Choroid plexus epithelial cell (primary cell): ENCODE measurements around the gene IZUMO2.
"Not testable (repeated sequence)": the region's sequence is repeated elsewhere in the genome, so short reads cannot be mapped to it uniquely, and the experiment has no call there.

ENCODE experiments used
- DNase-seq: peaks from one replicate; pipeline ENCODE4 v3.0.0-alpha.2; 2010; ENCODE audit warnings: low read depth
- H3K4me3 ChIP-seq: 2 replicates; pipeline ENCODE4 v1.5.1; 2011; ENCODE audit warnings: low read depth, mild to moderate bottlenecking, control low read depth, low read length, moderate library complexity
- TF ChIP-seq, protein P1 (sequence below): conservative IDR thresholded peaks from 2 replicates; pipeline ENCODE4 v1.5.1; 2011; ENCODE audit warnings: low read depth, mild to moderate bottlenecking, control low read depth, inconsistent platforms, low read length, moderate library complexity

The IZUMO2 gene

DNA sequence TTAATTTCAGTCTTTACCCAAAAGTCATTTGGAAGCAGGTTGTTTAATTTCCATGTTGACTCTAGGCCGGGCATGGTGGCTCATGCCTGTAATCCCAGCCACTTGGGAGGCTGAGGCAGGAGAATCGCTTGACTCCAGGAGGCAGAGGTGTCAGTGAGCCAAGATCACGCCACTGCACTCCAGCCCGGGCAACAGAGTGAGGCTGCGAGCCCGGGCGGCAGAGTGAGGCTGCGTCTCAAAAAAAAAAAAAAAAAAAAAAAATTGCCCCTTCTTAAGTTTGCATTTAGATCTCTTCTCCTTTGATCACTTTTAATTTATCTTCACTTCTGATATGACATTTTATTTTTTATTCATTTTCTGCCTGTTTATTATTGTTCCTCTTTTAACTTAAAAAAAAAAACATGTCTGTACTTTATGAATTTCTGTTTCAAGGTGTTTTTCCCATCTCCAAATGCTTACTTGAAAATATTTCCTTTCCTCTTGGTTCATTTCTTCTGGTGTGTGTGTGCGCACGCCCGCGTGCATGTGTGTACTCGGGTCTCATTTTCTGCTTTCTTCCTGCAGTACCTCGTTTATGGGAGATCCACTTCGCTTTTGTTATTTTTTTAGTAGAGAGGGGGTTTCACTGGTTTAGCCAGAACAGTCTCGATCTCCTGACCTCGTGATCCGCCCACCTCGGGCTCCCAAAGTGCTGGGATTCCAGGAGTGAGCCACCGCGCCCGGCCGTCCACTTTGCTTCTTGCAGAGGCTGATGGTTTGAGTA is 26.3 kb downstream of the IZUMO2 start:
- H3K4me3 ChIP-seq, DNase-seq: not testable (repeated sequence)
- TF ChIP-seq, protein P1, sequence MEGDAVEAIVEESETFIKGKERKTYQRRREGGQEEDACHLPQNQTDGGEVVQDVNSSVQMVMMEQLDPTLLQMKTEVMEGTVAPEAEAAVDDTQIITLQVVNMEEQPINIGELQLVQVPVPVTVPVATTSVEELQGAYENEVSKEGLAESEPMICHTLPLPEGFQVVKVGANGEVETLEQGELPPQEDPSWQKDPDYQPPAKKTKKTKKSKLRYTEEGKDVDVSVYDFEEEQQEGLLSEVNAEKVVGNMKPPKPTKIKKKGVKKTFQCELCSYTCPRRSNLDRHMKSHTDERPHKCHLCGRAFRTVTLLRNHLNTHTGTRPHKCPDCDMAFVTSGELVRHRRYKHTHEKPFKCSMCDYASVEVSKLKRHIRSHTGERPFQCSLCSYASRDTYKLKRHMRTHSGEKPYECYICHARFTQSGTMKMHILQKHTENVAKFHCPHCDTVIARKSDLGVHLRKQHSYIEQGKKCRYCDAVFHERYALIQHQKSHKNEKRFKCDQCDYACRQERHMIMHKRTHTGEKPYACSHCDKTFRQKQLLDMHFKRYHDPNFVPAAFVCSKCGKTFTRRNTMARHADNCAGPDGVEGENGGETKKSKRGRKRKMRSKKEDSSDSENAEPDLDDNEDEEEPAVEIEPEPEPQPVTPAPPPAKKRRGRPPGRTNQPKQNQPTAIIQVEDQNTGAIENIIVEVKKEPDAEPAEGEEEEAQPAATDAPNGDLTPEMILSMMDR = peak; percentile 1

DNA sequence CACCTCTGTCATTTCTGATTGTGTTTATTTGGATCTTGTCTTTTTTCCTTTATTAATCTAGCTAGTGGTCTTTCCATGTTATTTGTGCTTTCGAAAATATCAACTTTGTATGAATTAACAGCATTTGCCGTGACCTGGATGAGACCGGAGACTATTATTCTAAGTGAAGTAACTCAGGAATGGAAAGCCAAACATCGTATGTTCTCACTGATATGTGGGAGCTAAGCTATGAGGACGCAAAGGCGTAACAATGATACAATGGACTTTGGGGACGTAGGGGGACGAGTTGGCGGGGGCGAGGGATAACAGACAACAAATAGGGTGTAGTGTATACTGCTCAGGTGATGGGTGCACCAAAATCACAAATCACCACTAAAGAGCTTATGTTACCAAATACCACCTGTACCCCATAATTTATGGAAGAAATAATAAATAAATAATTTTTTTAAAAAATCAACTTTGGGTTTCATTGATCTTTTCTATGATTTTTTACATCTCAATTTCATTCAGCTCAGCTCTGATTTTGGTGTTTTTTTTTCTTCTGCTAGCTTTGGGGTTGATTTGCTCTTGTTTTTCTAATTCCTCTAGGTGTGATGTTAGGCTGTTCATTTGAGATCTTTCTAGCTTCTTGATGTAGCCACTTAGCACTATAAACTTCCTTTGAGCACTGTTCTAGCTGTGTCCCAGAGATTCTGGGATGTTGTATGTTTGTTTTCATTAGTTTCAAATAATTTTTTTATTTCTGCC is 27.1 kb downstream of the IZUMO2 start:
- DNase-seq, H3K4me3 ChIP-seq: not testable (repeated sequence)

DNA sequence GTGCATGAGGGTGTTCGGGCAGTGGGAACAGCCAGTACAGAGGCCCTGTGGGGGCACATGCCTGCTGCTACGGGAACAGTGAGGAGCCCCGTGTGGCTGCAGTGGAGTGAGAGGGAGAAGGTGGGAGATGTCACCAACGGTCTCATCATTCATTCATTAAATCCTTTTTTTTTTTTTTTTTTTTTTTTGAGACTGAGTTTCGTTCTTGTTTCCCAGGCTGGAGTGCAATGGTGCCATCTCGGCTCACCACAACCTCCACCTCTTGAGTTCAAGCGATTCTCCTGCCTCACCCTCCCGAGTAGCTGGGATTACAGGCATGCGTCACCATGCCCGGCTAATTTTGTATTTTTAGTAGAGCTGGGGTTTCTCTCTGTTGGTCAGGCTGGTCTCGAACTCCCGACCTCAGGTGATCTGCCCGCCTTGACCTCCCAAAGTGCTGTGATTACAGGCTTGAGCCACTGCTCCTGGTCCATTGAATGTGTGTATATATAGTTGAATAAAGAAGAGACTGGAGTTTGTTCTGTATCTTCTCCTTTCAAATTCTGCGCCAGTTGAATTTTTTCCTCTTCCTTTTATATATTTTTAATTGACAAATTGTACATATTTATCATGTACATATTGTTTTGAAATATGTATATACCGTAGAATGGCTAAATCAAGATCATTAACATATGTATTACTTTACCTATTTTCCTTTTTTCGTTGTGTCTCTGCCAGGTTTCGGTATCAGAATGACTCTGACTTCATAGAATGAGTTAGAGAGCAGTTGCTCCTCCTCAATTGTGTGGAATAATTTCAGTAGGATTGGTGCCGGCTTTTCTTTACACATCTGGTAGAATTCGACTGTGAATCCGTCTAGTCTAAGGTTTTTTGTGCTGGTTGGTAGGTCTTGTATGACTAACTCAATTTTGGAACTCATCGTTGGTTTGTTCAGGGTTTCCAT is 28.0 kb downstream of the IZUMO2 start:
- H3K4me3 ChIP-seq, DNase-seq: not testable (repeated sequence)

DNA sequence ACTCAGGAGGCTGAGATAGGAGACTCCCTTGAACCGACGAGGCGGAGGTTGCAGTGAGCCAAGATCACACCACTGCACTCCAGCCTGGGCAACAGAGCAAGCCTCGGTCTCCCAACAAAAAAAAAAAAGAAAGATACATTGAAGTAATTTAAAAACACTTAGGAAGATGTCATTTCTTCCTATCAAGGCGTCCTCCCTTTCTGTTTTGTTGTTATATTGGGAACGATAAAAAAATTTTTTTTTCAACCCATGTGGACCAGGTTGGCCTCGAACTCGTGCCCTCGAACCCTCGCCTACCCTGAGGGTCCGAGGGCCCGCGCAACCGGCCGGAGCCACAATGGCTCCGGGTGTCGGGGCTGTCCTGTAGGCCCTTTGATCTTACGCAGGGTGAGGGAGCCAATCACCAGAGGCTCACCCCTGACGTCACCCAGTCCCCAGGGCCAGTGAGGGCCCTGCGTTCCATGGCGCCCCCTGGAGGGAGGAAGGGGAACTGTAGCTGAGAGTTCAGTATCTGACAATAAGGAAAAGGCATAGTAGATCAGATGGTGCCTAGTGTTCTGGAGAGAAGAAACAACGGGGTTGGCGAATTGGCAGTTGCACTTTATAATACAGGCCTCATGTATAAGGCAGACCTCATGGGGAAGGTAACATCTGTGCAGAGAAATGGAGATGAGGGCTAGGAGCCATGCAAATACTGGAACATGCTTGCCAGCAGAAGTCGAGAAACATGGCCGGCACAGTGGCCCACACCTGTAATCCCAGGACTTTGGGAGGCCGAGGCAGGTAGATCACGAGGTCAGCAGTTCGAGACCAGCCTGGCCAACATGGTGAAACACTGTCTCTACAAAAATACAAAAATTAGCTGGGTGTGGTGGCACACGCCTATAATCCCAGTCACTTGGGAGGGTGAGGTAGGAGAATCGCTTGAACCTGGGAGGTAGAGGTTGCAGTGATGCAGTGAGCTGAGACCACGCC is 29.3 kb downstream of the IZUMO2 start:
- not testable (repeated sequence) for DNase-seq, H3K4me3 ChIP-seq

DNA sequence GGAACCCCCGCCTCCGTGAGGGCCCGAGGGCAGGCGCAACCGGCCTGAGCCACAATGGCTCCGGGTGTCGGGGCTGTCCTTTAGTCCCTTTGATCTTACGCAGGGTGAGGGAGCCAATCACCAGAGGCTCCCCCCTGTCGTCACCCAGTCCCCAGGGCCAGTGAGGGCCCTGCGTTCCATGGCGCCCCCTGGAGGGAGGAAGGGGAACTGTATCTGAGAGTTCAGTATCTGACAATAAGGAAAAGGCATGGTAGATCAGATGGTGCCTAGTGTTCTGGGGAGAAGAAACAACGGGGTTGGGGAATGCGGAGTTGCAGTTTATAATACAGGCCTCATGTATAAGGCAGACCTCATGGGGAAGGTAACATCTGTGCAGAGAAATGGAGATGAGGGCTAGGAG is 59.1 kb downstream of the IZUMO2 start:
- H3K4me3 ChIP-seq, DNase-seq: not testable (repeated sequence)

DNA sequence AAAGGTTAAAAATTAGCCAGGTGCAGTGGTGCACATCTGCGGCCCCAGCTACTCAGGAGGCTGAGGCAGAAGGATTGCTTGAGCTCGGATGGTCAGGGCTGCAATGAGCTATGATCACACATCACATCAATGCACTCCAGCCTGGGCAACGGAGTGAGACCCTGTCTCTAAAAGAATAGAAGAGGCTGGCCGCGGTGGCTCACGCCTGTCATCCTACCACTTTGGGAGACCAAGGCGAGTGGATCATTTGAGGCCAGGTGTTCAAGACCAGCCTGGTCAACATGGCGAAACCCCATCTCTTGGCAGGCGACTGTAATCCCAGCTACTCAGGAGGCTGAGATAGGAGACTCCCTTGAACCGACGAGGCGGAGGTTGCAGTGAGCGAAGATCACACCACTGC is 59.7 kb downstream of the IZUMO2 start:
- DNase-seq, H3K4me3 ChIP-seq: not testable (repeated sequence)
